OCI-LY3 (cell line): ENCODE data around the gene PCSK6.

Source experiments
- H2AFZ ChIP-seq: fragments of 200-600, 300-600 bp; shearing (Covaris generic); 2 replicates; pipeline ENCODE4 v1.6.0; 2014; ENCODE audit warnings: antibody characterized with exemption, low read depth, low read length
- H3K27ac ChIP-seq: fragments of 200-600, 300-600 bp; sonication (generic); 2 replicates; pipeline ENCODE4 v1.5.1; 2014; ENCODE audit warnings: mild to moderate bottlenecking, low read length, moderate library complexity, mixed read lengths
- H3K27me3 ChIP-seq: fragments of 200-600, 300-600 bp; sonication (generic); 2 replicates; pipeline ENCODE4 v1.6.1; 2014; ENCODE audit warnings: low read depth, low read length, mixed read lengths
- H3K36me3 ChIP-seq: fragments of 200-600, 300-600 bp; sonication (generic); replicated peaks from 2 replicates; pipeline ENCODE3; 2014; ENCODE audit warnings: low read depth, low read length, mixed read lengths
- H3K4me1 ChIP-seq: fragments of 300-600, 200-600 bp; sonication (generic); 2 replicates; pipeline ENCODE4 v1.6.1; 2014; ENCODE audit warnings: low read length, mixed read lengths
- H3K4me2 ChIP-seq: fragments of 200-600, 300-600 bp; sonication (generic); 2 replicates; pipeline ENCODE4 v1.6.1; 2014; ENCODE audit warnings: low read length, mixed read lengths
- H3K4me3 ChIP-seq: fragments of 300-600, 200-600 bp; sonication (generic); 2 replicates; pipeline ENCODE4 v1.5.1; 2014; ENCODE audit warnings: antibody characterized with exemption, mild to moderate bottlenecking, low read length, moderate library complexity
- H3K79me2 ChIP-seq: fragments of 300-600, 200-600 bp; shearing (Covaris generic); 2 replicates; pipeline ENCODE4 v1.6.1; 2014; ENCODE audit warnings: mild to moderate bottlenecking, low read length, mixed read lengths
- H3K9ac ChIP-seq: fragments of 300-600, 200-600 bp; shearing (Covaris generic); 2 replicates; pipeline ENCODE4 v1.6.0; 2014; ENCODE audit warnings: mild to moderate bottlenecking, low read length, moderate library complexity
- H3K9me3 ChIP-seq: fragments of 200-600, 300-600 bp; shearing (Covaris generic); 2 replicates; pipeline ENCODE4 v1.6.1; 2014; ENCODE audit warnings: low read length, mixed read lengths; ENCODE audit not compliant: insufficient read depth
- H4K20me1 ChIP-seq: fragments of 200-600, 300-600 bp; sonication (generic); 2 replicates; pipeline ENCODE4 v1.6.1; 2016; ENCODE audit warnings: low read length, mixed read lengths; ENCODE audit not compliant: insufficient read depth
- CTCF ChIP-seq: fragments of 200-600, 300-600 bp; sonication (generic); IDR thresholded peaks from 2 replicates; pipeline ENCODE4 v1.5.1; 2014; ENCODE audit warnings: antibody characterized with exemption, low read length, low read depth
- EZH2phosphoT487 ChIP-seq: fragments of 200-600 bp; shearing (Covaris generic); IDR thresholded peaks from 2 replicates; pipeline ENCODE4 v1.6.1; 2018; ENCODE audit warnings: antibody characterized with exemption, mixed run types, low read depth

The PCSK6 gene

GRCh38 chr15:101387574-101387973, 101.9 kb downstream of the PCSK6 start:
- H3K4me2 ChIP-seq, result no peak overlapping the region
- H3K9me3 ChIP-seq, result no peaks in the 10 kb centered on the region
- no peak overlapping the region for H2AFZ ChIP-seq
- no peak for TF ChIP-seq EZH2phosphoT487
- TF ChIP-seq CTCF, result no peak
- peaks cover 6% of the 10 kb centered on the region; the same call in 1 of the 2 replicates for H3K4me1 ChIP-seq
- H3K79me2 ChIP-seq, result no peaks in the 10 kb centered on the region
- H3K27me3 ChIP-seq, result peaks cover 21% of the 10 kb centered on the region
- no peak overlapping the region for H3K4me3 ChIP-seq
- no peak overlapping the region for H3K9ac ChIP-seq
- H3K27ac ChIP-seq, result no peak overlapping the region
- no peaks in the 10 kb centered on the region for H4K20me1 ChIP-seq
- H3K36me3 ChIP-seq, result no peaks in the 10 kb centered on the region

GRCh38 chr15:101386967-101387366, 102.5 kb downstream of the PCSK6 start:
- no peak overlapping the region for H3K27ac ChIP-seq
- no peak overlapping the region for H3K9ac ChIP-seq
- no peaks in the 10 kb centered on the region for H4K20me1 ChIP-seq
- no peak overlapping the region for H3K4me3 ChIP-seq
- H3K79me2 ChIP-seq, result no peaks in the 10 kb centered on the region
- no peaks in the 10 kb centered on the region for H3K36me3 ChIP-seq
- H2AFZ ChIP-seq, result no peak overlapping the region
- no peak for TF ChIP-seq CTCF
- TF ChIP-seq EZH2phosphoT487, result no peak
- H3K9me3 ChIP-seq, result no peaks in the 10 kb centered on the region
- peaks cover 2% of the 10 kb centered on the region; the same call in 1 of the 2 replicates for H3K4me1 ChIP-seq
- H3K4me2 ChIP-seq, result no peak overlapping the region
- H3K27me3 ChIP-seq, result peaks cover 16% of the 10 kb centered on the region

GRCh38 chr15:101386006-101386405, 103.5 kb downstream of the PCSK6 start:
- H3K4me2 ChIP-seq, result no peak overlapping the region
- no peaks in the 10 kb centered on the region for H4K20me1 ChIP-seq
- H3K27me3 ChIP-seq, result peaks cover 16% of the 10 kb centered on the region
- no peaks in the 10 kb centered on the region for H3K9me3 ChIP-seq
- H3K27ac ChIP-seq, result no peak overlapping the region
- no peaks in the 10 kb centered on the region for H3K4me1 ChIP-seq
- no peaks in the 10 kb centered on the region for H3K79me2 ChIP-seq
- no peak overlapping the region for H3K4me3 ChIP-seq
- no peaks in the 10 kb centered on the region for H3K36me3 ChIP-seq
- TF ChIP-seq CTCF (no peak), EZH2phosphoT487 (no peak)
- H3K9ac ChIP-seq, result no peak overlapping the region
- H2AFZ ChIP-seq, result no peak overlapping the region

DNA sequence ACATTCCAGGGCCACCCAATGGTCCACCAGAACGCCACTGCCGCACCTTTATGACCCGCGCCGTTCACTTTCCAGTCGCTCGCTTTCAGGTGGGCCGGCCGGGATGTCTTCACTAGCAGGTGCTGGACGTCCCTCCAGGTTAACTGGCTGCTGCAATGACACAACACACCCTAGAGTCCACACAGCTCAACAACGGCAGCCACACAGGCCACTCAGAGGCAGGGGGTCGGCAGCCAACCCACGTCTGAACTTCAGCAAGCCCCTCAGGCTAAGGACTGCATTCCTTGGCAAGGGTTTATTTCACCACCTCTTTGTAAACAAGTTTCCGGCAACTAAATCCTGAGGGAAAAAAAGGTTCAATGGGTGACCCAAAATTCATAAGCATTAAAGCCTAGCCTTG, 105.2 kb downstream of the PCSK6 start:
- no peak overlapping the region for H3K9ac ChIP-seq
- no peak overlapping the region for H3K4me3 ChIP-seq
- H4K20me1 ChIP-seq, result no peaks in the 10 kb centered on the region
- no peaks in the 10 kb centered on the region for H3K9me3 ChIP-seq
- peaks cover 16% of the 10 kb centered on the region for H3K27me3 ChIP-seq
- no peak overlapping the region for H3K27ac ChIP-seq
- no peak overlapping the region for H2AFZ ChIP-seq
- TF ChIP-seq EZH2phosphoT487, result no peak
- no peak for TF ChIP-seq CTCF
- no peaks in the 10 kb centered on the region for H3K79me2 ChIP-seq
- H3K4me2 ChIP-seq, result no peak overlapping the region
- H3K36me3 ChIP-seq, result no peaks in the 10 kb centered on the region
- H3K4me1 ChIP-seq, result no peaks in the 10 kb centered on the region
